ENCODE data around the gene SPTAN1.

SPTAN1 gene

DNA sequence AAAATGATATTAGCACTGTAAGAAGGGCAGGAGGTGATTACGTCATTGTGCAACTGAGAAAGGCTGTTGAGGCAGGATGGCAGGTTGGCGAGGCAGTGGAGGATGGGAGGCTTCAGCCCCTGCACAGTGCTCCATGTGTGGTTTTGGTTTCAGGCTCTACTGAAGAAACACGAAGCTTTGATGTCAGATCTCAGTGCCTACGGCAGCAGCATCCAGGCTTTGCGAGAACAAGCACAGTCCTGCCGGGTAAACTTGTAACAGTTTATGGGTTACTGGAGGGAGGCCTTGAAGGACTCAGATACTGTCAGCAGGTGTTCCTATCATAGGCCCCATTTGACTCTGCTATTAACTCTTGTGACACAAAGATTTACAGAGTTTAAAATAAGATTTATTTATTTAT is 35.1 kb downstream of the SPTAN1 start:
- Histone ChIP-seq H3K27ac (ENCODE audit: low read depth, low read length) (no peak overlapping the region), H3K36me3 (ENCODE audit: control insufficient read depth, insufficient read depth, low read length) (peaks cover 58% of the 10 kb centered on the region)

GRCh38 chr9:128588581-128589233 is 36.3 kb downstream of the SPTAN1 start:
- H3K27ac ChIP-seq (ENCODE audit: low read depth, low read length), result no peak overlapping the region
- no peak overlapping the region for H3K9ac ChIP-seq (ENCODE audit: low read length)
- H3K4me3 ChIP-seq (ENCODE audit: low read length), result no peak overlapping the region
- H3K4me1 ChIP-seq (ENCODE audit: control insufficient read depth, insufficient read depth, low read length), result no peaks in the 10 kb centered on the region
- peaks cover 53% of the 10 kb centered on the region for H3K36me3 ChIP-seq (ENCODE audit: control insufficient read depth, insufficient read depth, low read length)
- H3K27me3 ChIP-seq (ENCODE audit: control insufficient read depth, insufficient read depth, low read length), result no peaks in the 10 kb centered on the region

More for the DNA sequence above, 35.1 kb downstream of the SPTAN1 start:
- H3K4me3 ChIP-seq (ENCODE audit: low read length), result no peak overlapping the region
- no peaks in the 10 kb centered on the region for H3K4me1 ChIP-seq (ENCODE audit: control insufficient read depth, insufficient read depth, low read length)
- no peaks in the 10 kb centered on the region for H3K27me3 ChIP-seq (ENCODE audit: control insufficient read depth, insufficient read depth, low read length)
- no peak overlapping the region for H3K9ac ChIP-seq (ENCODE audit: low read length)

DNA sequence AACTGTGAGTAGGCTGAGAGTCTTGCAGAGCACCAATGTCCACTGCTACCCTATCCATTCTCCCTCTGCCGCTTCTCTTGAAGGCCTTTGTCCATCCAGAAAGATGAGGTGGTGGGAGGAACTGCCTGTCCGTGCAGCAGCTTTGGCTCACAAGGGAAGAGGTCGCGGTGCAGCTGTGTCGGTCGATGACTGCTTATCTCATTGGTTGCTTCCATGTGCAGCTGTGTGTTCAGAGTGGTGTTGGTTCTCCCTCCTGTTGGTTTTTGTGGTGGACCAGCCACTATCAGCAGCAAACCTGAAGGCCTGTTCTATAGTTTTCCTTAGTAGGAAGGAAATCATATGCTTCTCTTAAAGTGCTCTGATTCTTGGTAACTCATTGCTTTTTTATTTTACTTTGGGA is 40.7 kb downstream of the SPTAN1 start:
- no peaks in the 10 kb centered on the region for H3K27me3 ChIP-seq (ENCODE audit: control insufficient read depth, insufficient read depth, low read length)
- H3K9ac ChIP-seq (ENCODE audit: low read length), result no peak overlapping the region
- H3K4me1 ChIP-seq (ENCODE audit: control insufficient read depth, insufficient read depth, low read length), result no peaks in the 10 kb centered on the region
- no peak overlapping the region for H3K4me3 ChIP-seq (ENCODE audit: low read length)
- no peak overlapping the region for H3K27ac ChIP-seq (ENCODE audit: low read depth, low read length)
- H3K36me3 ChIP-seq (ENCODE audit: control insufficient read depth, insufficient read depth, low read length), result peaks cover 40% of the 10 kb centered on the region

- H3K9ac ChIP-seq (ENCODE audit: low read length), result no peak overlapping the region
- no peaks in the 10 kb centered on the region for H3K4me1 ChIP-seq (ENCODE audit: control insufficient read depth, insufficient read depth, low read length)
- H3K27me3 ChIP-seq (ENCODE audit: control insufficient read depth, insufficient read depth, low read length), result no peaks in the 10 kb centered on the region
- peaks cover 42% of the 10 kb centered on the region for H3K36me3 ChIP-seq (ENCODE audit: control insufficient read depth, insufficient read depth, low read length)
- H3K27ac ChIP-seq (ENCODE audit: low read depth, low read length), result no peak overlapping the region
- no peak overlapping the region for H3K4me3 ChIP-seq (ENCODE audit: low read length)
Measured at GRCh38 chr9:128593856-128594255, 41.5 kb downstream of the SPTAN1 start.

- Histone ChIP-seq H3K27ac (ENCODE audit: low read depth, low read length) (no peak overlapping the region), H3K4me1 (ENCODE audit: control insufficient read depth, insufficient read depth, low read length) (no peaks in the 10 kb centered on the region), H3K36me3 (ENCODE audit: control insufficient read depth, insufficient read depth, low read length) (peaks cover 48% of the 10 kb centered on the region), H3K9ac (ENCODE audit: low read length) (no peak overlapping the region), H3K4me3 (ENCODE audit: low read length) (no peak overlapping the region), H3K27me3 (ENCODE audit: control insufficient read depth, insufficient read depth, low read length) (no peaks in the 10 kb centered on the region)
Measured at GRCh38 chr9:128595471-128595870, 43.1 kb downstream of the SPTAN1 start.

DNA sequence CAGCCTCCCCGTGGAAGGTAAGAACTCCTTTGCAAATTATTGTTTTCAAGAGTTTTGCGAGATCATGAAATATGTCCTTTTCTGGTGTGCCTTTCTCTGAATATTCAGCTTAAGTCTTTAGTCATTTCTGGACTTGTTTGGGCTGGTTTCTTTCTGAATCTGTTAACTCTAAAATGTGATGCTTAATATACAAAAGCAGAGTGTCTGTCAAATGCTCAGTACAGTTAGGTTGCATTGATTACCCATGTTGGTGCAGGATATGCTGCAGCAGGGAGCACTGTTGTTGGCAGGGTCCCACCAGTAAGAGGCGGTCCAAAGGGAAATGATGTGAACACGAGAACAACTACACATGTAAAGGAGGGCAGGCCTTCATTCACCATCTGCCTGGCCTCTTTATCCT is 47.7 kb downstream of the SPTAN1 start:
- Histone ChIP-seq H3K27ac (ENCODE audit: low read depth, low read length) (no peak overlapping the region), H3K4me1 (ENCODE audit: control insufficient read depth, insufficient read depth, low read length) (no peaks in the 10 kb centered on the region), H3K9ac (ENCODE audit: low read length) (no peak overlapping the region), H3K36me3 (ENCODE audit: control insufficient read depth, insufficient read depth, low read length) (peaks cover 46% of the 10 kb centered on the region), H3K4me3 (ENCODE audit: low read length) (no peak overlapping the region), H3K27me3 (ENCODE audit: control insufficient read depth, insufficient read depth, low read length) (no peaks in the 10 kb centered on the region)

GRCh38 chr9:128603697-128604096 is 51.3 kb downstream of the SPTAN1 start:
- Histone ChIP-seq H3K27ac (ENCODE audit: low read depth, low read length) (no peak overlapping the region), H3K27me3 (ENCODE audit: control insufficient read depth, insufficient read depth, low read length) (no peaks in the 10 kb centered on the region), H3K4me1 (ENCODE audit: control insufficient read depth, insufficient read depth, low read length) (no peaks in the 10 kb centered on the region), H3K4me3 (ENCODE audit: low read length) (no peak overlapping the region), H3K36me3 (ENCODE audit: control insufficient read depth, insufficient read depth, low read length) (peaks cover 52% of the 10 kb centered on the region), H3K9ac (ENCODE audit: low read length) (no peak overlapping the region)

DNA sequence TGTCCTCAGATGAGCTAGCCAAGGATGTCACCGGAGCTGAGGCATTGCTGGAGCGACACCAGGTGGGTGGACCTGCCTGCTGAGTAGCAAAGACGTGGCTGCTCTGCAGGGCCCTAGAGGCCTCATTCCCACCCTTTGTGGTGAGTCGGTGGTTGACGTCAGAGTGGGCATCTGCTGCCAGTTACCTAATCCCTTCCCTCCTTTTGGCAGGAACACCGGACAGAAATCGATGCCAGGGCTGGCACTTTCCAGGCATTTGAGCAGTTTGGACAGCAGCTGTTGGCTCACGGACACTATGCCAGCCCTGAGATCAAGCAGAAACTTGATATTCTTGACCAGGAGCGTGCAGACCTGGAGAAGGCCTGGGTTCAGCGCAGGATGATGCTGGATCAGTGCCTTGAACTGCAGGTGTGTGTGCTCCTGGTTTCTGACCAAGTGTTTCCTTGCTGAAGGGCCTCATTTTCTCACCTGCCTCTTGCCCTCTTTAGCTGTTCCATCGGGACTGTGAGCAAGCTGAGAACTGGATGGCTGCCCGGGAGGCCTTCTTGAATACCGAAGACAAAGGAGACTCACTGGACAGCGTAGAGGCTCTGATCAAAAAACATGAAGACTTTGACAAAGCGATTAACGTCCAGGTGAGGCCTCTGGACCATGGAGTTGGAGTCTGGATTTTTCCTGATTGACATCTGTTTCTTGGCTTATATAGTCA is 55.4 kb downstream of the SPTAN1 start:
- peak overlapping the region; percentile 71 for H3K27ac ChIP-seq (ENCODE audit: low read depth, low read length)
- H3K4me1 ChIP-seq (ENCODE audit: control insufficient read depth, insufficient read depth, low read length), result no peaks in the 10 kb centered on the region
- no peak overlapping the region for H3K4me3 ChIP-seq (ENCODE audit: low read length)
- H3K9ac ChIP-seq (ENCODE audit: low read length), result peak overlapping the region; percentile 11
- no peaks in the 10 kb centered on the region for H3K27me3 ChIP-seq (ENCODE audit: control insufficient read depth, insufficient read depth, low read length)
- H3K36me3 ChIP-seq (ENCODE audit: control insufficient read depth, insufficient read depth, low read length), result peaks cover 59% of the 10 kb centered on the region

DNA sequence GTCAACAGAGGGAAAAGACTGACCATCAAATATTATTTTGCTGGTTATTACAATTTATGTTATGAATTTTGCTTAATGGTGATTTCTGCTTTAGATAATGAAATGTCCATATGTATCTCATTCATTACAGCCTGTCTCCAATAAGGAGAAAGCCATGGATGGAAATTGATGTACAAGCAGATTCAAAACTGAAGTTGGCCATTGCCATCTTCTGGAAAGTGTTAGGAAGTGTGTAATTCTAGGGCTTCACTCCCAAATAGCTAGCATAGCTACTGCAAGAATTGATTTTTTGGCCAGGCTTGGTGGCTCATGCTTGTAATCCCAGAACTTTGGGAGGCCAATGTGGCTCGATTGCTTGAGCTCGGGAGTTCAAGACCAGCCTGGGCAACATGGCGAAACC is 58.5 kb downstream of the SPTAN1 start:
- Histone ChIP-seq H3K36me3 (ENCODE audit: control insufficient read depth, insufficient read depth, low read length) (peaks cover 54% of the 10 kb centered on the region), H3K27me3 (ENCODE audit: control insufficient read depth, insufficient read depth, low read length) (no peaks in the 10 kb centered on the region), H3K9ac (ENCODE audit: low read length) (no peak overlapping the region), H3K4me3 (ENCODE audit: low read length) (no peak overlapping the region), H3K27ac (ENCODE audit: low read depth, low read length) (no peak overlapping the region), H3K4me1 (ENCODE audit: control insufficient read depth, insufficient read depth, low read length) (no peaks in the 10 kb centered on the region)

GRCh38 chr9:128611600-128612394 is 59.4 kb downstream of the SPTAN1 start:
- Histone ChIP-seq H3K9ac (ENCODE audit: low read length) (no peak overlapping the region), H3K36me3 (ENCODE audit: control insufficient read depth, insufficient read depth, low read length) (peaks cover 55% of the 10 kb centered on the region), H3K4me3 (ENCODE audit: low read length) (no peak overlapping the region), H3K27ac (ENCODE audit: low read depth, low read length) (no peak overlapping the region), H3K27me3 (ENCODE audit: control insufficient read depth, insufficient read depth, low read length) (no peaks in the 10 kb centered on the region), H3K4me1 (ENCODE audit: control insufficient read depth, insufficient read depth, low read length) (no peaks in the 10 kb centered on the region)

GRCh38 chr9:128614728-128615127 is 62.3 kb downstream of the SPTAN1 start:
- Histone ChIP-seq H3K27ac (ENCODE audit: low read depth, low read length) (no peak overlapping the region), H3K9ac (ENCODE audit: low read length) (no peak overlapping the region), H3K4me1 (ENCODE audit: control insufficient read depth, insufficient read depth, low read length) (no peaks in the 10 kb centered on the region), H3K27me3 (ENCODE audit: control insufficient read depth, insufficient read depth, low read length) (no peaks in the 10 kb centered on the region), H3K36me3 (ENCODE audit: control insufficient read depth, insufficient read depth, low read length) (peaks cover 65% of the 10 kb centered on the region), H3K4me3 (ENCODE audit: low read length) (no peak overlapping the region)

- Histone ChIP-seq H3K4me1 (ENCODE audit: control insufficient read depth, insufficient read depth, low read length) (no peaks in the 10 kb centered on the region), H3K36me3 (ENCODE audit: control insufficient read depth, insufficient read depth, low read length) (peaks cover 65% of the 10 kb centered on the region), H3K9ac (ENCODE audit: low read length) (no peak overlapping the region), H3K27ac (ENCODE audit: low read depth, low read length) (no peak overlapping the region), H3K27me3 (ENCODE audit: control insufficient read depth, insufficient read depth, low read length) (no peaks in the 10 kb centered on the region), H3K4me3 (ENCODE audit: low read length) (no peak overlapping the region)
Measured at GRCh38 chr9:128615571-128615970, 63.2 kb downstream of the SPTAN1 start.
